Measurements from ENCODE around the gene PCDHB16.
"Not testable (repeated sequence)": the region's sequence is repeated elsewhere in the genome, so short reads cannot be mapped to it uniquely, and the experiment has no call there.

Gene PCDHB16

DNA sequence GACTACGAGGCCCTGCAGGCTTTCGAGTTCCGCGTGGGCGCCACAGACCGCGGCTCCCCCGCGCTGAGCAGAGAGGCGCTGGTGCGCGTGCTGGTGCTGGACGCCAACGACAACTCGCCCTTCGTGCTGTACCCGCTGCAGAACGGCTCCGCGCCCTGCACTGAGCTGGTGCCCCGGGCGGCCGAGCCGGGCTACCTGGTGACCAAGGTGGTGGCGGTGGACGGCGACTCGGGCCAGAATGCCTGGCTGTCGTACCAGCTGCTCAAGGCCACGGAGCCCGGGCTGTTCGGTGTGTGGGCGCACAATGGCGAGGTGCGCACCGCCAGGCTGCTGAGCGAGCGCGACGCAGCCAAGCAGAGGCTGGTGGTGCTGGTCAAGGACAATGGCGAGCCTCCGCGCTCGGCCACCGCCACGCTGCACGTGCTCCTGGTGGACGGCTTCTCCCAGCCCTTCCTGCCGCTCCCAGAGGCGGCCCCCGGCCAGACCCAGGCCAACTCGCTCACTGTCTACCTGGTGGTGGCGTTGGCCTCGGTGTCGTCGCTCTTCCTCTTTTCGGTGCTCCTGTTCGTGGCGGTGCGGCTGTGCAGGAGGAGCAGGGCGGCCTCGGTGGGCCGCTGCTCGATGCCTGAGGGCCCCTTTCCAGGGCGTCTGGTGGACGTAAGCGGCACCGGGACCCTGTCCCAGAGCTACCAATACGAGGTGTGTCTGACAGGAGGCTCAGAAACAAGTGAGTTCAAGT lies 2.1 kb downstream of the PCDHB16 start:
- not testable (repeated sequence) for DNase-seq

DNA sequence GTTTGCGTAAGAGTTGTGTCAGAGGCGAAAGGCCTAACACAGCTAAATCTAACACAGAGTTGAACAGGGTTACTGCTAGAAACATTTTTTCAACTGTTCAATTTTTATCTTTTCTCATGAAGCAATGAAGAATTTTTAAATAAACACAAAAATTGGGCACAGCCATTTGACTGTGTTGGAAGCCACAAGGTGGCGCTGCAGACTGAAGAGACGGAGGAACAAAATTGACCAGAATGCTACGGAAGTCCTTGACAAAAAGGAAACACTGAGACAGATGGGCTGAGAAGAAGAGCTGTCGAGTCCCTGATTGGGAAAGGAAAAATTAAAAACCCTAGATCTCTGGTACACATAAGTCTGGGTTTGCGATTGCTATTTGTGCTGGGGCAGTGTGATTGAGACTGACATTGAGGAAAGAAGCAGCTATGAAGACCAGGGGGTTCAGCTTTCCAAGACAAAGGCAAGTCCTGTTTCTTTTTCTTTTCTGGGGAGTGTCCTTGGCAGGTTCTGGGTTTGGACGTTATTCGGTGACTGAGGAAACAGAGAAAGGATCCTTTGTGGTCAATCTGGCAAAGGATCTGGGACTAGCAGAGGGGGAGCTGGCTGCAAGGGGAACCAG lies 4.8 kb downstream of the PCDHB16 start, which contains the start of gene PCDHB9:
PCDHB9 (plus strand) TSS at position 265 of the 616 bp plus-strand sequence; CDS start at position 423, 158 bp downstream.
- peak; percentile 69 for DNase-seq

DNA sequence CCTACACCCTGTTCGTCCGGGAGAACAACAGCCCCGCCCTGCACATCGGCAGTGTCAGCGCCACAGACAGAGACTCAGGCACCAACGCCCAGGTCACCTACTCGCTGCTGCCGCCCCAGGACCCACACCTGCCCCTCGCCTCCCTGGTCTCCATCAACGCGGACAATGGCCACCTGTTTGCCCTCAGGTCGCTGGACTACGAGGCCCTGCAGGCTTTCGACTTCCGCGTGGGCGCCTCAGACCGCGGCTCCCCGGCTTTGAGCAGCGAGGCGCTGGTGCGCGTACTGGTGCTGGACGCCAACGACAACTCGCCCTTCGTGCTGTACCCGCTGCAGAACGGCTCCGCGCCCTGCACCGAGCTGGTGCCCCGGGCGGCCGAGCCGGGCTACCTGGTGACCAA lies 6.5 kb downstream of the PCDHB16 start:
- DNase-seq = not testable (repeated sequence)

DNA sequence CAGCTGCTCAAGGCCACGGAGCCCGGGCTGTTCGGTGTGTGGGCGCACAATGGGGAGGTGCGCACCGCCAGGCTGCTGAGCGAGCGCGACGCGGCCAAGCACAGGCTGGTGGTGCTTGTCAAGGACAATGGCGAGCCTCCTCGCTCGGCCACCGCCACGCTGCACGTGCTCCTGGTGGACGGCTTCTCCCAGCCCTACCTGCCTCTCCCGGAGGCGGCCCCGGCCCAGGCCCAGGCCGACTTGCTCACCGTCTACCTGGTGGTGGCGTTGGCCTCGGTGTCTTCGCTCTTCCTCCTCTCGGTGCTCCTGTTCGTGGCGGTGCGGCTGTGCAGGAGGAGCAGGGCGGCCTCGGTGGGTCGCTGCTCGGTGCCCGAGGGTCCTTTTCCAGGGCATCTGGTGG lies 6.9 kb downstream of the PCDHB16 start:
- not testable (repeated sequence) for DNase-seq

DNA sequence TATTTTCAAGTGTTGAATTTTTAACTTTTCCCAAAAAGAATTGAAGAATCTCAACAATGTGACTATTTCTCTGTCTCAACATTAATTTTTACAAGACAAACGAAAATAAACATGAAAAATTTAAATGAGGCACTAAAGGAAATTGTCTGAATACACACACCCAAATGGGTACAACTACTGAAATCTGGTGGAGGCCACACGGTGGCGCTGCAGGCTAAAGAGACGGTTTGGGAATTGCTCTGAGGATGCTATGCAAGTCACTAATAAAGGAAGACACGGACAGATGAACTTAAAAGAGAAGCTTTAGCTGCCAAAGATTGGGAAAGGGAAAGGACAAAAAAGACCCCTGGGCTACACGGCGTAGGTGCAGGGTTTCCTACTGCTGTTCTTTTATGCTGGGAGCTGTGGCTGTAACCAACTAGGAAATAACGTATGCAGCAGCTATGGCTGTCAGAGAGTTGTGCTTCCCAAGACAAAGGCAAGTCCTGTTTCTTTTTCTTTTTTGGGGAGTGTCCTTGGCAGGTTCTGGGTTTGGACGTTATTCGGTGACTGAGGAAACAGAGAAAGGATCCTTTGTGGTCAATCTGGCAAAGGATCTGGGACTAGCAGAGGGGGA lies 10.0 kb downstream of the PCDHB16 start, which contains the start of gene PCDHB10:
PCDHB10 (plus strand) TSS at position 244 of the 616 bp plus-strand sequence; CDS start at position 444, 200 bp downstream.
- no peak for DNase-seq

DNA sequence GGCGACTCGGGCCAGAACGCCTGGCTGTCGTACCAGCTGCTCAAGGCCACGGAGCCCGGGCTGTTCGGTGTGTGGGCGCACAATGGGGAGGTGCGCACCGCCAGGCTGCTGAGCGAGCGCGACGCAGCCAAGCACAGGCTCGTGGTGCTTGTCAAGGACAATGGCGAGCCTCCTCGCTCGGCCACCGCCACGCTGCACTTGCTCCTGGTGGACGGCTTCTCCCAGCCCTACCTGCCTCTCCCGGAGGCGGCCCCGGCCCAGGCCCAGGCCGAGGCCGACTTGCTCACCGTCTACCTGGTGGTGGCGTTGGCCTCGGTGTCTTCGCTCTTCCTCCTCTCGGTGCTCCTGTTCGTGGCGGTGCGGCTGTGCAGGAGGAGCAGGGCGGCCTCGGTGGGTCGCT lies 12.1 kb downstream of the PCDHB16 start:
- DNase-seq = not testable (repeated sequence)

DNA sequence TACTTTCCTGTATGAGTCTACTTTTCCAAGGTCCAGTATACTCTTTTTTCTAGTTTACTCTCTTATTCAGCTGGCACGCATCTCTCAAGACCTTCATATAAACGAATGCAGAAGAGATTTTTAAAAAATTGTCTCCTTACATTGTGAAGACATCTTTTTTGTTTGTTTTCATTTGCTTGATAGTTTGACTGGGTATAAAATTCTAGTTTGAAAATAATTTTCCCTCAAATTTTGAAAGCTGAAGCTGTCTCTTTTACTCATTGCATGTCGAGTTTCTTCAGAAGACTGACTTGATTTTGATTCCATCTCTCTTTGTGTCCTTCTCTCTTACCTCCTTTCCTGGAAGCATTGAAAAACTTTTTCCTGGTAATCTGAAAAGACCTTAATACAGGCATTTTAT lies 14.2 kb downstream of the PCDHB16 start:
- no peak for DNase-seq

DNA sequence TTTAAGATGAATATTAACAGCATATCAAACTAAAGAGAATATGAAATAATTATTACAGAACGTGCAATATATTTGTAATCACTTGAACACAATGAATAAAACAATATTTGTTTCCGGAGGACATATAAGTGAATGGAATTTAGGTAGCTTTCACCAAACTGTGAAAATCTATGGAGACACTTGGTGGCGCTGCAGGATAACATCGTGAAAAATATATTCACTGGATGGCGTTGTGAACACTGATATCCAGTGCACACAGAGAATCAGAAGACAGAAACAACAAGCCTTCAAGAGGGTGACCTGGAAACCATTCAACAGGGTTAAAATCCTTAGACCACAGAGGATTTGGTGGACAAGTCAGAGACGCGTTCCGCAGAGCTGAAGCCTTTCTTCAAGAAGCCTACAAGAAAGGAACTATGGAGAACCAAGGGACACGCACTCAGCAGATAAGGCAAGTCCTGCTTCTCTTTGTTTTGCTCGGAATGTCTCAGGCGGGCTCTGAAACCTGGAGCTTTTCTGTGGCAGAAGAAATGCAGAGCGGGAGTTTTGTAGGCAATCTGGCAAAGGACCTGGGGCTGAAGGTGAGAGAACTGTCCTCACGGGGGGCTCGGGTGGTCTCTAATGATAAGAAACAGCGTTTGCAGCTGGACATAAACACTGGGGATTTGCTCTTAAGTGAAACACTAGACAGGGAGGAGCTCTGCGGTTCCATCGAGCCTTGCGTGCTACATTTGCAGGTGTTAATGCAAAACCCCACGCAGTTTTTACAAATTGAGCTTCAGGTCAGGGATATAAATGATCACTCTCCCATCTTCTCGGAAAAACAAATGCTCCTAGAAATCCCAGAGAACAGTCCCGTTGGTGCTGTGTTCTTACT lies 17.4 kb downstream of the PCDHB16 start, which contains the start of gene PCDHB11:
PCDHB11 (plus strand) TSS at position 269 of the 877 bp plus-strand sequence; CDS start at position 417, 148 bp downstream.
- DNase-seq = no peak

DNA sequence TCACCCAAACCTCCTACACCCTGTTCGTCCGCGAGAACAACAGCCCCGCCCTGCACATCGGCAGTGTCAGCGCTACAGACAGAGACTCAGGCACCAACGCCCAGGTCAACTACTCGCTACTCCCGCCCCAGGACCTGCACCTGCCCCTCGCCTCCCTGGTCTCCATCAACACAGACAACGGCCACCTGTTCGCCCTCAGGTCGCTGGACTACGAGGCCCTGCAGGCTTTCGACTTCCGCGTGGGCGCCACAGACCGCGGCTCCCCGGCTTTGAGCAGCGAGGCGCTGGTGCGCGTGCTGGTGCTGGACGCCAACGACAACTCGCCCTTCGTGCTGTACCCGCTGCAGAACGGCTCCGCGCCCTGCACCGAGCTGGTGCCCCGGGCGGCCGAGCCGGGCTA lies 18.9 kb downstream of the PCDHB16 start:
- DNase-seq = not testable (repeated sequence)

DNA sequence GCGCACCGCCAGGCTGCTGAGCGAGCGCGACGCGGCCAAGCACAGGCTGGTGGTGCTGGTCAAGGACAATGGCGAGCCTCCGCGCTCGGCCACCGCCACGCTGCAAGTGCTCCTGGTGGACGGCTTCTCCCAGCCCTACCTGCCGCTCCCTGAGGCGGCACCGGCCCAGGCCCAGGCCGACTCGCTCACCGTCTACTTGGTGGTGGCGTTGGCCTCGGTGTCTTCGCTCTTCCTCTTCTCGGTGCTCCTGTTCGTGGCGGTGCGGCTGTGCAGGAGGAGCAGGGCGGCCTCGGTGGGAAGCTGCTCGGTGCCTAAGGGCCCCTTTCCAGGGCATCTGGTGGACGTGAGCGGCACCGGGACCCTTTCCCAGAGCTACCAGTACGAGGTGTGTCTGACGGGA lies 19.5 kb downstream of the PCDHB16 start:
- not testable (repeated sequence) for DNase-seq

DNA sequence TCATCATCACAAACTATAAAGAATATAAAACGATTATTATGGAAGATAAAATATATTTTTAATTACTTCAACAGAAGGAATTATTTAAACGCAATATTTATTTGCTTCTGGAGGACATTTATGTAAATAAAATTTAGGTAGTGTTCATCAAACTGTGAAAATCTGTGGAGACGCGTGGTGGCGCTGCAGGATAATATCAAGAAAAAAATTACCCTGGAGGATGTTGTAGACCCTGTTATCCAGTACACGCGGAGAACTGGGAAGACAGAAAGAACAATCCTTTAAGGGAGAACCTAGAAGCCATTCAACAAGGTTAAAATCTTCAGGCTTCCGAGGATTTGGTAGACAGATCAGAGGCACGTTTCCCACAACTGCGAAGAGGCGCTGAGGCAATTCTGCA lies 26.3 kb downstream of the PCDHB16 start, which contains the start of gene PCDHB12:
PCDHB12 (plus strand) TSS at position 242 of the 400 bp plus-strand sequence. CDS start 189 bp downstream, outside the sequence.
- no peak for DNase-seq

DNA sequence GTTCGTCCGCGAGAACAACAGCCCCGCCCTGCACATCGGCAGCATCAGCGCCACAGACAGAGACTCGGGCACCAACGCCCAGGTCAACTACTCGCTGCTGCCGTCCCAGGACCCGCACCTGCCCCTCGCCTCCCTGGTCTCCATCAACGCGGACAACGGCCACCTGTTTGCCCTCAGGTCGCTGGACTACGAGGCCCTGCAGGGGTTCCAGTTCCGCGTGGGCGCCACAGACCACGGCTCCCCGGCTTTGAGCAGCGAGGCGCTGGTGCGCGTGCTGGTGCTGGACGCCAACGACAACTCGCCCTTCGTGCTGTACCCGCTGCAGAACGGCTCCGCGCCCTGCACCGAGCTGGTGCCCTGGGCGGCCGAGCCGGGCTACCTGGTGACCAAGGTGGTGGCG lies 28.1 kb downstream of the PCDHB16 start:
- not testable (repeated sequence) for DNase-seq

DNA sequence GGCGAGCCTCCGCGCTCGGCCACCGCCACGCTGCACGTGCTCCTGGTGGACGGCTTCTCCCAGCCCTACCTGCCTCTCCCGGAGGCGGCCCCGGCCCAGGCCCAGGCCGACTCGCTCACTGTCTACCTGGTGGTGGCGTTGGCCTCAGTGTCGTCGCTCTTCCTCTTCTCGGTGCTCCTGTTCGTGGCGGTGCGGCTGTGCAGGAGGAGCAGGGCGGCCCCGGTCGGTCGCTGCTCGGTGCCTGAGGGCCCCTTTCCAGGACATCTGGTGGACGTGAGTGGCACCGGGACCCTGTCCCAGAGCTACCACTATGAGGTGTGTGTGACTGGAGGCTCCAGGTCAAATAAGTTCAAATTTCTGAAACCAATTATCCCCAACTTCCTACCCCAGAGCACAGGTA lies 28.7 kb downstream of the PCDHB16 start:
- not testable (repeated sequence) for DNase-seq

DNA sequence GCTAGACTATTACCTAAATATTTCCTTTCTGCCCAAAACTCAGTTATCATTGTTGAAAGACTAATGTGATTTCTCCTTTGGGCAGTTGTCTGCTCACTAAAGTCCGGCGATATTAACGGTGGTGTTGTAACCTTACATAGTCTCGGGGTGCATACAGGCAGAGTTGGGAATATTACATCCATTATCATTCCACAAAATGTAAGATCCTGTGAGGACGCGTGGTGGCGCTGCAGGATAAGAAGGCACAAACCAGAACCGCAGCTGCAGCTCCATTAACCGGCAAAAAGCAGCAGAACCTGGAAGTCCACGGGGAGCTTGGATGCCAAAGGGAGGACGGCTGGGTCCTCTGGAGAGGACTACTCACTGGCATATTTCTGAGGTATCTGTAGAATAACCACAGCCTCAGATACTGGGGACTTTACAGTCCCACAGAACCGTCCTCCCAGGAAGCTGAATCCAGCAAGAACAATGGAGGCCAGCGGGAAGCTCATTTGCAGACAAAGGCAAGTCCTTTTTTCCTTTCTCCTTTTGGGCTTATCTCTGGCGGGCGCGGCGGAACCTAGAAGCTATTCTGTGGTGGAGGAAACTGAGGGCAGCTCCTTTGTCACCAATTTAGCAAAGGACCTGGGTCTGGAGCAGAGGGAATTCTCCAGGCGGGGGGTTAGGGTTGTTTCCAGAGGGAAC lies 31.6 kb downstream of the PCDHB16 start, which contains the start of gene PCDHB13:
PCDHB13 (plus strand) TSS at position 264 of the 684 bp plus-strand sequence; CDS start at position 469, 205 bp downstream.
- not testable (repeated sequence) for DNase-seq

DNA sequence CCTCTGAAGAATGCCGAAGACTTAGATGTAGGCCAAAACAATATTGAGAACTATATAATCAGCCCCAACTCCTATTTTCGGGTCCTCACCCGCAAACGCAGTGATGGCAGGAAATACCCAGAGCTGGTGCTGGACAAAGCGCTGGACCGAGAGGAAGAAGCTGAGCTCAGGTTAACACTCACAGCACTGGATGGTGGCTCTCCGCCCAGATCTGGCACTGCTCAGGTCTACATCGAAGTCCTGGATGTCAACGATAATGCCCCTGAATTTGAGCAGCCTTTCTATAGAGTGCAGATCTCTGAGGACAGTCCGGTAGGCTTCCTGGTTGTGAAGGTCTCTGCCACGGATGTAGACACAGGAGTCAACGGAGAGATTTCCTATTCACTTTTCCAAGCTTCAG lies 32.4 kb downstream of the PCDHB16 start:
- DNase-seq = not testable (repeated sequence)

DNA sequence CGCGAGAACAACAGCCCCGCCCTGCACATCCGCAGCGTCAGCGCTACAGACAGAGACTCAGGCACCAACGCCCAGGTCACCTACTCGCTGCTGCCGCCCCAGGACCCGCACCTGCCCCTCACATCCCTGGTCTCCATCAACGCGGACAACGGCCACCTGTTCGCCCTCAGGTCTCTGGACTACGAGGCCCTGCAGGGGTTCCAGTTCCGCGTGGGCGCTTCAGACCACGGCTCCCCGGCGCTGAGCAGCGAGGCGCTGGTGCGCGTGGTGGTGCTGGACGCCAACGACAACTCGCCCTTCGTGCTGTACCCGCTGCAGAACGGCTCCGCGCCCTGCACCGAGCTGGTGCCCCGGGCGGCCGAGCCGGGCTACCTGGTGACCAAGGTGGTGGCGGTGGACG lies 33.3 kb downstream of the PCDHB16 start:
- DNase-seq = not testable (repeated sequence)

DNA sequence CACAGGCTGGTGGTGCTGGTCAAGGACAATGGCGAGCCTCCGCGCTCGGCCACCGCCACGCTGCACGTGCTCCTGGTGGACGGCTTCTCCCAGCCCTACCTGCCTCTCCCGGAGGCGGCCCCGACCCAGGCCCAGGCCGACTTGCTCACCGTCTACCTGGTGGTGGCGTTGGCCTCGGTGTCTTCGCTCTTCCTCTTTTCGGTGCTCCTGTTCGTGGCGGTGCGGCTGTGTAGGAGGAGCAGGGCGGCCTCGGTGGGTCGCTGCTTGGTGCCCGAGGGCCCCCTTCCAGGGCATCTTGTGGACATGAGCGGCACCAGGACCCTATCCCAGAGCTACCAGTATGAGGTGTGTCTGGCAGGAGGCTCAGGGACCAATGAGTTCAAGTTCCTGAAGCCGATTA lies 33.8 kb downstream of the PCDHB16 start:
- not testable (repeated sequence) for DNase-seq

DNA sequence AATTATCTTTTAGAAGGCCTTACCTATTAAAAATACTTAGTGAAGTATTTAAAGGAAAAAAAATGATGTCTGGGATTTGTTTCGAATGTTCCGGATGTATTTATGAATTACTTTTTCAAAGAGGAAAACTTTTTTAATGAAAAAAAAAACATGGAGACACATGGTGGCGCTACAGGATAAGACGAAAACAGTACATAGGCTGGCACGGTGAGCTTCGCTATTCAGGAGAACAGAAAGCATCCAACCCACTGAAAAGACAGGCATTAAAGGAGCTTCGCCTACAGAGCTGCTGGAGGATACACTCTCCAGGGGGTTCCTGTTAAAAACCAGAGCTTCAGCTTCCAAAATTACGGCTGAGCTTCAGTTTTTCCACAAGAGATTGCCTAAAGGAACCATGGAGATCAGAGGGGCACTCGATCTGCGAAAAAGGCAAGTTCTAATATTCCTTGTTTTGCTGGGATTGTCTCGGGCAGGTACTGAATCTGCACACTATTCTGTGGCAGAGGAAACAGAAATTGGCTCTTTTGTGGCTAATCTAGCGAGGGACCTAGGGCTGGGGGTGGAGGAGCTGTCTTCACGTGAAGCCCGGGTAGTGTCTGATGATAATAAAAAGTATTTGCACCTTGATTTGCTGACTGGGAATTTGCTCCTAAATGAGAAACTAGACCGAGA lies 41.1 kb downstream of the PCDHB16 start, which contains the start of gene PCDHB14:
PCDHB14 (plus strand) TSS at position 232 of the 672 bp plus-strand sequence; CDS start at position 395, 163 bp downstream.
- DNase-seq = peak; percentile 51

DNA sequence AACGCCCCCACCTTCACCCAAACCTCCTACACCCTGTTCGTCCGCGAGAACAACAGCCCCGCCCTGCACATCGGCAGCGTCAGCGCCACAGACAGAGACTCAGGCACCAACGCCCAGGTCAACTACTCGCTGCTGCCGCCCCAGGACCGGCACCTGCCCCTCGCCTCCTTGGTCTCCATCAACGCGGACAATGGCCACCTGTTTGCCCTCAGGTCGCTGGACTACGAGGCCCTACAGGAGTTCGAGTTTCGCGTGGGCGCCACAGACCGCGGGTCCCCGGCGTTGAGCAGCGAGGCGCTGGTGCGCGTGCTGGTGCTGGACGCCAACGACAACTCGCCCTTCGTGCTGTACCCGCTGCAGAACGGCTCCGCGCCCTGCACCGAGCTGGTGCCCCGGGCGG lies 42.7 kb downstream of the PCDHB16 start:
- not testable (repeated sequence) for DNase-seq

DNA sequence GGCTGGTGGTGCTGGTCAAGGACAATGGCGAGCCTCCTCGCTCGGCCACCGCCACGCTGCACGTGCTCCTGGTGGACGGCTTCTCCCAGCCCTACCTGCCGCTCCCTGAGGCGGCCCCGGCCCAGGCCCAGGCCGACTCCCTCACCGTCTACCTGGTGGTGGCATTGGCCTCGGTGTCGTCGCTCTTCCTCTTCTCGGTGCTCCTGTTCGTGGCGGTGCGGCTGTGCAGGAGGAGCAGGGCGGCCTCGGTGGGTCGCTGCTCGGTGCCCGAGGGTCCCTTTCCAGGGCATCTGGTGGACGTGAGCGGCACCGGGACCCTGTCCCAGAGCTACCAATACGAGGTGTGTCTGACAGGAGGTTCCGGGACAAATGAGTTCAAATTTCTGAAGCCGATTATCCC lies 43.2 kb downstream of the PCDHB16 start:
- not testable (repeated sequence) for DNase-seq

Measured in DMS 273 treated with DMSO at 0.1 percent for 48 hours (cell line).